ENCODE measurements around the gene TRAP1. TPM values are rescaled to one million over a fixed set of nuclear protein-coding genes. Genes with fewer than 3 reads are reported as not detected.

TRAP1 gene
- polyA plus RNA-seq, 1 donor from 2014 or later = 73.0 TPM

GRCh38 chr16:3726021-3726687 lies 8.8 kb upstream of the TRAP1 start:
- H4K20me1 ChIP-seq (ENCODE audit: insufficient read depth) = no peaks in the 10 kb centered on the region
- H3F3A ChIP-seq (ENCODE audit: insufficient read depth, low read length, poor library complexity, severe bottlenecking) = no peaks in the 10 kb centered on the region
- no peak for TF ChIP-seq EP300 (conservative IDR thresholded peaks at IDR 0.05; ENCODE audit: poor library complexity, severe bottlenecking)
- TF ChIP-seq POLR2AphosphoS5 (IDR thresholded peaks at IDR 0.05) = peak; percentile 9
- no peaks in the 10 kb centered on the region for H3K27me3 ChIP-seq (ENCODE audit: insufficient read depth, low read depth, low read length)
- no peaks in the 10 kb centered on the region for H3K79me2 ChIP-seq (replicated peaks; ENCODE audit: insufficient read depth, low read length)
- no peak overlapping the region for H3K4me3 ChIP-seq (ENCODE audit: low read length)
- H2AFZ ChIP-seq (ENCODE audit: low read depth, low read length) = no peak overlapping the region
- no peak overlapping the region for H3K27ac ChIP-seq (ENCODE audit: low read length)
- no peak overlapping the region for H3K9ac ChIP-seq (ENCODE audit: low read length)
- no peaks in the 10 kb centered on the region for H3K36me3 ChIP-seq (ENCODE audit: insufficient read depth, low read length)
- no peak overlapping the region for H3K4me2 ChIP-seq (ENCODE audit: low read length)
- no peaks in the 10 kb centered on the region for H3K9me2 ChIP-seq (ENCODE audit: insufficient read depth, low read length)
- no peaks in the 10 kb centered on the region for H3K9me3 ChIP-seq (ENCODE audit: low read length)

GRCh38 chr16:3725276-3725675 lies 8.0 kb upstream of the TRAP1 start:
- no peaks in the 10 kb centered on the region for H3K27me3 ChIP-seq (ENCODE audit: insufficient read depth, low read depth, low read length)
- TF ChIP-seq MXI1 (conservative IDR thresholded peaks at IDR 0.05; ENCODE audit: poor library complexity, severe bottlenecking) (no peak), SMC3 (conservative IDR thresholded peaks at IDR 0.05; ENCODE audit: poor library complexity) (no peak), EP300 (conservative IDR thresholded peaks at IDR 0.05; ENCODE audit: poor library complexity, severe bottlenecking) (no peak), POLR2AphosphoS5 (IDR thresholded peaks at IDR 0.05) (no peak)
- H3F3A ChIP-seq (ENCODE audit: insufficient read depth, low read length, poor library complexity, severe bottlenecking) = no peaks in the 10 kb centered on the region
- H3K9me3 ChIP-seq (ENCODE audit: low read length) = no peaks in the 10 kb centered on the region
- no peaks in the 10 kb centered on the region for H3K9me2 ChIP-seq (ENCODE audit: insufficient read depth, low read length)
- H3K4me3 ChIP-seq (ENCODE audit: low read length) = no peak overlapping the region
- no peak overlapping the region for H3K4me2 ChIP-seq (ENCODE audit: low read length)
- no peak overlapping the region for H2AFZ ChIP-seq (ENCODE audit: low read depth, low read length)
- no peak overlapping the region for H3K9ac ChIP-seq (ENCODE audit: low read length)
- H4K20me1 ChIP-seq (ENCODE audit: insufficient read depth) = no peaks in the 10 kb centered on the region
- no peaks in the 10 kb centered on the region for H3K79me2 ChIP-seq (replicated peaks; ENCODE audit: insufficient read depth, low read length)
- no peak overlapping the region for H3K27ac ChIP-seq (ENCODE audit: low read length)
- no peaks in the 10 kb centered on the region for H3K36me3 ChIP-seq (ENCODE audit: insufficient read depth, low read length)

GRCh38 chr16:3722508-3722907 lies 5.2 kb upstream of the TRAP1 start:
- Histone ChIP-seq H4K20me1 (ENCODE audit: insufficient read depth) (no peaks in the 10 kb centered on the region), H3K4me3 (ENCODE audit: low read length) (no peak overlapping the region), H3K4me2 (ENCODE audit: low read length) (no peak overlapping the region), H3K27me3 (ENCODE audit: insufficient read depth, low read depth, low read length) (no peaks in the 10 kb centered on the region), H2AFZ (ENCODE audit: low read depth, low read length) (no peak overlapping the region), H3K9me3 (ENCODE audit: low read length) (no peaks in the 10 kb centered on the region), H3K9ac (ENCODE audit: low read length) (no peak overlapping the region), H3K79me2 (replicated peaks; ENCODE audit: insufficient read depth, low read length) (peaks cover 2% of the 10 kb centered on the region), H3K9me2 (ENCODE audit: insufficient read depth, low read length) (no peaks in the 10 kb centered on the region), H3K27ac (ENCODE audit: low read length) (no peak overlapping the region), H3F3A (ENCODE audit: insufficient read depth, low read length, poor library complexity, severe bottlenecking) (no peaks in the 10 kb centered on the region), H3K36me3 (ENCODE audit: insufficient read depth, low read length) (no peaks in the 10 kb centered on the region)
- no peak for TF ChIP-seq TAF1 (IDR thresholded peaks at IDR 0.05; ENCODE audit: low read depth)
- no peak for TF ChIP-seq RAD21 (conservative IDR thresholded peaks at IDR 0.05)
- TF ChIP-seq SMC3 (conservative IDR thresholded peaks at IDR 0.05; ENCODE audit: poor library complexity) = no peak
- TF ChIP-seq MXI1 (conservative IDR thresholded peaks at IDR 0.05; ENCODE audit: poor library complexity, severe bottlenecking) = no peak
- TF ChIP-seq REST (IDR thresholded peaks at IDR 0.05; ENCODE audit: borderline replicate concordance) = no peak
- no peak for TF ChIP-seq POLR2AphosphoS5 (IDR thresholded peaks at IDR 0.05)
- TF ChIP-seq EZH2 (IDR thresholded peaks at IDR 0.05; ENCODE audit: borderline replicate concordance, insufficient read depth, low read length, poor library complexity, severe bottlenecking) = no peak
- TF ChIP-seq EP300 (conservative IDR thresholded peaks at IDR 0.05; ENCODE audit: poor library complexity, severe bottlenecking) = no peak
- TF ChIP-seq, protein P1, sequence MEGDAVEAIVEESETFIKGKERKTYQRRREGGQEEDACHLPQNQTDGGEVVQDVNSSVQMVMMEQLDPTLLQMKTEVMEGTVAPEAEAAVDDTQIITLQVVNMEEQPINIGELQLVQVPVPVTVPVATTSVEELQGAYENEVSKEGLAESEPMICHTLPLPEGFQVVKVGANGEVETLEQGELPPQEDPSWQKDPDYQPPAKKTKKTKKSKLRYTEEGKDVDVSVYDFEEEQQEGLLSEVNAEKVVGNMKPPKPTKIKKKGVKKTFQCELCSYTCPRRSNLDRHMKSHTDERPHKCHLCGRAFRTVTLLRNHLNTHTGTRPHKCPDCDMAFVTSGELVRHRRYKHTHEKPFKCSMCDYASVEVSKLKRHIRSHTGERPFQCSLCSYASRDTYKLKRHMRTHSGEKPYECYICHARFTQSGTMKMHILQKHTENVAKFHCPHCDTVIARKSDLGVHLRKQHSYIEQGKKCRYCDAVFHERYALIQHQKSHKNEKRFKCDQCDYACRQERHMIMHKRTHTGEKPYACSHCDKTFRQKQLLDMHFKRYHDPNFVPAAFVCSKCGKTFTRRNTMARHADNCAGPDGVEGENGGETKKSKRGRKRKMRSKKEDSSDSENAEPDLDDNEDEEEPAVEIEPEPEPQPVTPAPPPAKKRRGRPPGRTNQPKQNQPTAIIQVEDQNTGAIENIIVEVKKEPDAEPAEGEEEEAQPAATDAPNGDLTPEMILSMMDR (IDR thresholded peaks at IDR 0.05; ENCODE audit: poor library complexity, severe bottlenecking) = no peak
